ENCODE data around the gene NOA1.

- no peak for TF ChIP-seq CTCF (IDR thresholded peaks at IDR 0.05; ENCODE audit: poor library complexity)
- TF ChIP-seq EZH2phosphoT487 (IDR thresholded peaks at IDR 0.05; ENCODE audit: low read depth, severe bottlenecking, unreplicated experiment), result no peak
Measured at GRCh38 chr4:56958111-56958517, 19.3 kb downstream of the NOA1 start.

All from hepatocyte (in vitro differentiated cells).